Endothelial cell of umbilical vein (primary cell): ENCODE measurements around the gene MAN2B2. TPM values are rescaled to one million over a fixed set of nuclear protein-coding genes. Genes with fewer than 3 reads are reported as not detected.

Experiments used
- BruUV-seq: library from RNA; stranded (reverse); fragments of 400-500 nt; replicated peaks from 2 replicates; lab custom pipeline; 2021; lab: Mats Ljungman, UMichigan
- CTCF ChIA-PET: fragments of 300-600, 350-600 bp; sonication (Branson Sonifier 250); formaldehyde crosslinking; loops from one replicate; lab custom pipeline; 2021; ENCODE audit warnings: antibody characterized with exemption, inconsistent platforms; lab: Charles Lee
- POLR2A ChIA-PET: fragments of 300-600, 350-600 bp; sonication (Branson Sonifier 250); formaldehyde crosslinking; loops from one replicate; lab custom pipeline; 2021; ENCODE audit warnings: antibody characterized with exemption, inconsistent platforms; lab: Charles Lee
- DNase-seq: peaks from one replicate; pipeline ENCODE4 v3.0.0-alpha.2; 2011; ENCODE audit warnings: low read depth, low spot score
- FAIRE-seq: peaks from 2 replicates; lab custom pipeline; 2011; peaks lifted over from hg19 to GRCh38; lab: Jason Lieb, UNC
- H2AFZ ChIP-seq: 2 replicates; pipeline ENCODE4 v1.6.0; 2012; ENCODE audit warnings: low read depth, low read length, control low read depth, inconsistent platforms
- H3K27ac ChIP-seq: 2 replicates; pipeline ENCODE4 v1.5.1; 2011; ENCODE audit warnings: low read depth, mild to moderate bottlenecking, control low read depth, low read length, moderate library complexity; ENCODE audit not compliant: insufficient read depth
- H3K27me3 ChIP-seq, 2 experiments: 2 replicates each; pipeline versions ENCODE4 v1.6.0 to v1.6.1; 2011; ENCODE audit warnings: low read length in 2 of 2, mixed read lengths in 1 of 2; ENCODE audit not compliant: control insufficient read depth in 2 of 2, insufficient read depth in 2 of 2
- H3K36me3 ChIP-seq, 2 experiments: 2 replicates in 1 of 2; 3 replicates in 1 of 2; pipeline ENCODE4 v1.5.1; 2011; ENCODE audit warnings: low read length in 2 of 2, mild to moderate bottlenecking in 1 of 2, moderate library complexity in 1 of 2; ENCODE audit not compliant: control insufficient read depth in 2 of 2, insufficient read depth in 2 of 2; ENCODE audit errors: extremely low read depth in 1 of 2
- H3K4me1 ChIP-seq: 3 replicates; pipeline ENCODE4 v1.5.1; 2011; ENCODE audit warnings: mild to moderate bottlenecking, low read length; ENCODE audit not compliant: control insufficient read depth, insufficient read depth; ENCODE audit errors: extremely low read depth
- H3K4me2 ChIP-seq: 2 replicates; pipeline ENCODE4 v1.6.1; 2011; ENCODE audit warnings: low read length, control low read depth, mixed read lengths; ENCODE audit not compliant: insufficient read depth
- H3K4me3 ChIP-seq, 3 experiments: fragments of 200-600 bp in 1 of 3; sonication (generic), shearing (Covaris generic) in 1 of 3; replicated peaks in 1 of 3; 2 replicates each; pipeline ENCODE4 v1.5.1; 2011 to 2016; ENCODE audit warnings: control low read depth in 3 of 3, low read length in 3 of 3, mild to moderate bottlenecking in 2 of 3, inconsistent platforms in 1 of 3, low read depth in 1 of 3, moderate library complexity in 1 of 3; ENCODE audit not compliant: insufficient read depth in 1 of 3
- H3K79me2 ChIP-seq: 2 replicates; pipeline ENCODE4 v1.6.0; 2012; ENCODE audit warnings: low read length, inconsistent platforms; ENCODE audit not compliant: control insufficient read depth, insufficient read depth
- H3K9ac ChIP-seq: replicated peaks from 2 replicates; pipeline ENCODE3; 2011; ENCODE audit warnings: low read length, control low read depth; ENCODE audit not compliant: insufficient read depth; ENCODE audit errors: extremely low read depth
- H3K9me1 ChIP-seq: replicated peaks from 3 replicates; pipeline ENCODE4 v1.6.0; 2011; ENCODE audit warnings: mild to moderate bottlenecking, low read length; ENCODE audit not compliant: control insufficient read depth, insufficient read depth; ENCODE audit errors: extremely low read depth
- H3K9me3 ChIP-seq: replicated peaks from 2 replicates; pipeline ENCODE4 v1.5.1; 2012; ENCODE audit warnings: low read length, inconsistent platforms; ENCODE audit not compliant: control insufficient read depth, insufficient read depth
- H4K20me1 ChIP-seq: replicated peaks from 2 replicates; pipeline ENCODE3; 2011; ENCODE audit warnings: mild to moderate bottlenecking, low read length; ENCODE audit not compliant: control insufficient read depth, insufficient read depth; ENCODE audit errors: extremely low read depth
- CTCF ChIP-seq, 2 donors: IDR thresholded peaks; 1 replicate in 1 of 2; 2 replicates in 1 of 2; pipeline ENCODE4 v1.5.1; 2011; ENCODE audit warnings: low read length in 2 of 2, mild to moderate bottlenecking in 2 of 2, moderate library complexity in 2 of 2, control low read depth in 1 of 2, inconsistent platforms in 1 of 2, low read depth in 1 of 2; ENCODE audit not compliant: insufficient read depth in 1 of 2; ENCODE audit errors: extremely low read depth in 1 of 2
- EZH2 ChIP-seq: IDR thresholded peaks from 2 replicates; pipeline ENCODE4 v1.6.1; 2012; ENCODE audit warnings: borderline replicate concordance, low read depth, mild to moderate bottlenecking, moderate library complexity, low read length, inconsistent platforms; ENCODE audit not compliant: severe bottlenecking
- FOS ChIP-seq: IDR thresholded peaks from 2 replicates; pipeline ENCODE4 v1.6.1; 2011; ENCODE audit warnings: mild to moderate bottlenecking, low read length, moderate library complexity, borderline replicate concordance; ENCODE audit not compliant: insufficient read depth
- GATA2 ChIP-seq: IDR thresholded peaks from 2 replicates; pipeline ENCODE4 v1.7.0; 2011; ENCODE audit warnings: low read depth, mild to moderate bottlenecking, moderate library complexity, mixed read lengths, low read length; ENCODE audit not compliant: insufficient read length, insufficient read depth
- JUN ChIP-seq: IDR thresholded peaks from 2 replicates; pipeline ENCODE4 v1.6.1; 2011; ENCODE audit warnings: borderline replicate concordance, low read depth; ENCODE audit not compliant: insufficient read length, insufficient read depth
- MAX ChIP-seq: IDR thresholded peaks from 2 replicates; pipeline ENCODE4 v1.6.1; 2011; ENCODE audit not compliant: insufficient read depth, insufficient read length
- MYC ChIP-seq: IDR thresholded peaks from one replicate; pipeline ENCODE4 v1.6.1; 2011; ENCODE audit warnings: mild to moderate bottlenecking, low read depth, low read length
- POLR2A ChIP-seq: IDR thresholded peaks from 2 replicates; pipeline ENCODE4 v1.6.1; 2012; ENCODE audit warnings: low read depth, mild to moderate bottlenecking, control low read depth, low read length
- POLR2AphosphoS5 ChIP-seq: IDR thresholded peaks from 2 replicates; pipeline ENCODE4 v1.6.1; 2012; ENCODE audit warnings: low read depth, mild to moderate bottlenecking, control low read depth, low read length, moderate library complexity; ENCODE audit not compliant: insufficient read depth
- dilution Hi-C: fragments of 300-500 bp; cut with MboI; formaldehyde crosslinking; loops from one replicate; pipeline ENCODE4 v1.15.0; 2019; ENCODE audit warnings: low sequenced_read_pairs; ENCODE audit not compliant: extremely low pct_ligation_motif_present
- intact Hi-C: fragments of 100-400 bp; cut with micrococcal nuclease; formaldehyde crosslinking; loops from one replicate; pipeline ENCODE4 v1.10.0; 2022
- polyA plus RNA-seq, 4 experiments: library from polyadenylated mRNA; depleted of rRNA in 3 of 4; stranded (reverse) in 3 of 4; unstranded in 1 of 4; fragments of >200 nt; gene quantifications; 2 replicates each; pipeline versions ENCODE4 v1.2.1 to v1.2.3, GENCODE V29; 2011 to 2012; ENCODE audit warnings: missing spikeins in 1 of 4
- total RNA-seq: library from RNA; stranded (reverse); gene quantifications from 2 replicates; pipeline ENCODE4 v1.2.3, GENCODE V29; 2021

Gene MAN2B2
- total and polyA plus RNA-seq, 2 donors (not counting 3 experiments of a cell fraction or from before 2014, with no cell fraction given), result 15.7 to 25.1 TPM

- no peak for DNase-seq
- ChIA-PET CTCF (no interaction called here), POLR2A (no interaction called here)
- Histone ChIP-seq H2AFZ (no peak overlapping the region), H3K27me3 (no peaks in the 10 kb centered on the region), H3K36me3 (no peaks in the 10 kb centered on the region), H3K79me2 (no peaks in the 10 kb centered on the region), H3K9me1 (no peaks in the 10 kb centered on the region), H3K4me1 (no peaks in the 10 kb centered on the region), H3K4me3 (no peak overlapping the region), H4K20me1 (no peaks in the 10 kb centered on the region), H3K9ac (no peak overlapping the region), H3K4me2 (no peak overlapping the region), H3K27ac (no peak overlapping the region), H3K9me3 (no peaks in the 10 kb centered on the region)
- FAIRE-seq, result no peak
- no TSS peak for BruUV-seq
- intact Hi-C loops (no loop called here), dilution Hi-C loops (no loop called here)
- TF ChIP-seq GATA2, result no peak
- no peak for TF ChIP-seq JUN
- no peak for TF ChIP-seq CTCF (IDR thresholded peaks at IDR 0.05; ENCODE audit: extremely low read depth in 1 of 2, insufficient read depth in 1 of 2, low read depth in 1 of 2, low read length in 2 of 2)
- no peak for TF ChIP-seq FOS
Measured at GRCh38 chr4:6525474-6525873, 49.5 kb upstream of the MAN2B2 start.

- intact Hi-C loops, result no loop called here
- no TSS peak for BruUV-seq
Measured at GRCh38 chr4:6526156-6526555, 48.8 kb upstream of the MAN2B2 start.

More at GRCh38 chr4:6526156-6526555, 48.8 kb upstream of the MAN2B2 start:
- H3K9ac ChIP-seq, result no peak overlapping the region
- DNase-seq, result no peak
- TF ChIP-seq MAX (no peak), EZH2 (no peak), MYC (no peak), JUN (no peak), POLR2AphosphoS5 (no peak), POLR2A (no peak), CTCF (IDR thresholded peaks at IDR 0.05; ENCODE audit: extremely low read depth in 1 of 2, insufficient read depth in 1 of 2, low read depth in 1 of 2, low read length in 2 of 2) (no peak)
- POLR2A ChIA-PET, result no interaction called here
- H4K20me1 ChIP-seq, result no peaks in the 10 kb centered on the region
- no peak overlapping the region for H3K4me2 ChIP-seq
- no peak overlapping the region for H2AFZ ChIP-seq
- CTCF ChIA-PET, result interaction anchor here (1.0 kb wide), 1 partner anchor 20 kb away, joined by 3 read pairs; no protein-coding TSS in a partner anchor
- no peaks in the 10 kb centered on the region for H3K4me1 ChIP-seq
- H3K4me3 ChIP-seq, result no peak overlapping the region
- H3K9me1 ChIP-seq, result no peaks in the 10 kb centered on the region
- dilution Hi-C loops, result no loop called here
- H3K9me3 ChIP-seq, result no peaks in the 10 kb centered on the region
- no peaks in the 10 kb centered on the region for H3K27me3 ChIP-seq
- no peak overlapping the region for H3K27ac ChIP-seq
- FAIRE-seq, result no peak
- H3K79me2 ChIP-seq, result no peaks in the 10 kb centered on the region
- no peaks in the 10 kb centered on the region for H3K36me3 ChIP-seq
